ENCODE data around the gene TRHDE.
"Not testable (repeated sequence)": the region's sequence is repeated elsewhere in the genome, so short reads cannot be mapped to it uniquely, and the experiment has no call there.

Gene TRHDE

GRCh38 chr12:72448089-72448488 lies 175.9 kb downstream of the TRHDE start:
- no peak for DNase-seq (ENCODE audit: low read depth)

GRCh38 chr12:72448805-72449204 lies 176.6 kb downstream of the TRHDE start:
- no peak for DNase-seq (ENCODE audit: low read depth)

DNA sequence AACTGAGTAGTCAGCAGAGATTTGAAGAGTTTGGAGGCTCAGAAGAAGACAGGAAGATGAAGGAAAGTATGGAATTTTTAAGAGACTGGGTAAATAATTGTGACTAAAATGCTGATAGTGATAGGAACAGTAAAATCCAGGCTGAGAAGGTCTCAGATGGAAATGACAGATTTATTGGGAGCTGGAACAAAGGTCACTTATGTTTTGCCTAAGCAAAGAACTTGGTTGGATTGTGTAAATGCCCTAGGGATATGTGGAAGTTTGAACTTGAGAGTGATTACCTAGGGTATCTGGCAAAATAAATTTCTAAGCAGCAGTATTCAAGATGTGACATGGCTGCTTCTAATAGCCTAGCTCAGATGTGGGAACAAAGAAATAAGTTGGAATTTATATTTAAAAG lies 180.9 kb downstream of the TRHDE start:
- DNase-seq (ENCODE audit: low read depth), result no peak

GRCh38 chr12:72453550-72453949 lies 181.4 kb downstream of the TRHDE start:
- DNase-seq (ENCODE audit: low read depth), result no peak

GRCh38 chr12:72464471-72464870 lies 192.3 kb downstream of the TRHDE start:
- DNase-seq (ENCODE audit: low read depth), result no peak

DNA sequence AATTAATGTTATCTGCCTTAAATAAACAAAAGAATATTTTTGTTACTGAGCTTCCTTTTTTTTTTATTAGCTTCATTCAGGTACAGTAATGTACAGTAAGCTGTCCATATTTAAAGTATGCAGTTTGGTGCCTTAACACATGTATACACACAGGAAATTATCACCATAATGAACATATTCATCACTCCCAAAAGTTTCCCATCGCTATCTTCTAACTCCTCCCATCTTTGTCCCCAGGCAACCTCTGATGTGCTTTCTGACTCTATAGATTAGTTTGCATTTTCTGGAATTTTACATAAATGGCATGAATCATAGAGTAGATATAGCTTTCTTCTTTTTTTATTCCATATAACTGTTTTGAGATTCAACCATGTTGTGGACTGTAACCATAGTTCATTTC lies 193.0 kb downstream of the TRHDE start:
- DNase-seq (ENCODE audit: low read depth), result no peak

- no peak for DNase-seq (ENCODE audit: low read depth)
These were observed 193.9 kb downstream of the TRHDE start for GRCh38 chr12:72465940-72466630.

DNA sequence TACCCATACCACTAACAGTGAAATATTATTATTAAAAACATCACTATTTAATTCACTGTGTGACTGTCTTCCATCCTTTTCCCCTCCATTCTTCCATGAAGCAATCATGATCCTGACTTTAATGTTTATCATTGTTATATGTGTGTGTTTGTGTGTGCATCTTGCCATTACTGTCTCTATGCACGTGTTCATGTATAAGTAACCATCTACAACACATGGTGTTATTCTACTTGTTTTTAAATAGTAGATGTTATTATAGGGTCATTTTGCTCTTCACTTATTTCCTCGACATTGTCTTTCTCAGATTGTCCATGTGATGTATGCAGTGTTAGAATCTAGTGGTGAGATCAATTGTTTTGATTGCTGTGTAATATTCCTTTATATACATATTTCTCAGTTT lies 195.8 kb downstream of the TRHDE start:
- DNase-seq (ENCODE audit: low read depth), result no peak

DNA sequence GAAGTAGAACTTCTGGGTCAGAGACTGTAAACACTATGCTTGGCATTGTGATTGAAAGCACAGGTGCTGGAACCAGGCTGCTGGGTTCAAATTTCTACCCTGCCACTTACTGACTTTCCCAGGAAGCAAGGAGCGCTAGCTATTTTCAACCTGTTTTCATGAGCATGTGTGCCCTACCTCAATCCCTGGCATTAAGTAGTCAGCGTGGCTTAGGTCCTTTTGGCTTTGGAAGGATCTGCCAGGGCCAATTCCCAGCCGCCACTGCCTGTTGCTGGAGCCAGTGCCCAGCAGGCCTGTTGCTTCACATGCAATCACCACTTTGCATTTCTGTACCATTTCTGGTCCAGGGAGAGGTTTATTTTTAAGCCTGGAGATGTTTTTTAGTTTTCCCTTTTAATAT lies 196.3 kb downstream of the TRHDE start:
- no peak for DNase-seq (ENCODE audit: low read depth)

DNA sequence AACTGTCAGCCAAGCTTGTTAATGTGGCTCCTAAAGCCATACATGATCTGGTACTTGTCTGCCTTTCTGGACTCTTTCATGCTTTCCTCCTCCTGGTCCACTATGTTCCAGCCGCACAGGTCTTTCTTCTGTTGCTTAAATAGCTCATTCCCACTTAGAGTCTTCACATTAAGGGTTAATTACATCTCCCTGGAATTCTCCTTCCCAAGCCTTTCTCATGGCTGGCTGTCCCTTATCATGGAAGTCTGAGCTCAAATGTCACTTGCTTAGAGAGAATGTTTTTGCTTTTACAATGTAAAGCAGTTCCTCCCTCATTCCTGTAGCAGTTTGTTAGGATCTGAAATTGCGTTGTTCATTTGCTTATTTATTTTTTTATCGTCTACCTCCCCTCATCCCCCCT lies 199.6 kb downstream of the TRHDE start:
- DNase-seq (ENCODE audit: low read depth), result no peak

GRCh38 chr12:72472350-72472749 lies 200.2 kb downstream of the TRHDE start:
- DNase-seq (ENCODE audit: low read depth), result no peak

DNA sequence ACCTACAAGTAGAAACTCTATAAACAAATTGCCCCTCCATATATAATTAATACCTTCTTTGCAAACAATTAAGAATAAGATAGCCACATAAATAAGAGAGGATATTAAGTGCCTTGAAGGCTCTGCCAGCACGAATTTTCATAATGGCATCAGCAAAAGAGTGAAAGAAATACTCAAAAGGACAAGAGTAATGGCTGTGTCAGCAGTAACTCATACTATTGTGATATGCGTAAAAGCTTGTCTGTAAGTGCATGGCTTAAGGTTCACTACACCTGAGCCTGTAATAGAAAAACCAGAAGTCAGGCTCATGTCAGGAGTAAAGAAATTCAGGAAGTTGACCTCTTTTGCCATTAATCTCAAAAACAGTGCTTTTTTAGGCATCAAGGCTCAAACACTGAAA lies 204.1 kb downstream of the TRHDE start:
- no peak for DNase-seq (ENCODE audit: low read depth)

DNA sequence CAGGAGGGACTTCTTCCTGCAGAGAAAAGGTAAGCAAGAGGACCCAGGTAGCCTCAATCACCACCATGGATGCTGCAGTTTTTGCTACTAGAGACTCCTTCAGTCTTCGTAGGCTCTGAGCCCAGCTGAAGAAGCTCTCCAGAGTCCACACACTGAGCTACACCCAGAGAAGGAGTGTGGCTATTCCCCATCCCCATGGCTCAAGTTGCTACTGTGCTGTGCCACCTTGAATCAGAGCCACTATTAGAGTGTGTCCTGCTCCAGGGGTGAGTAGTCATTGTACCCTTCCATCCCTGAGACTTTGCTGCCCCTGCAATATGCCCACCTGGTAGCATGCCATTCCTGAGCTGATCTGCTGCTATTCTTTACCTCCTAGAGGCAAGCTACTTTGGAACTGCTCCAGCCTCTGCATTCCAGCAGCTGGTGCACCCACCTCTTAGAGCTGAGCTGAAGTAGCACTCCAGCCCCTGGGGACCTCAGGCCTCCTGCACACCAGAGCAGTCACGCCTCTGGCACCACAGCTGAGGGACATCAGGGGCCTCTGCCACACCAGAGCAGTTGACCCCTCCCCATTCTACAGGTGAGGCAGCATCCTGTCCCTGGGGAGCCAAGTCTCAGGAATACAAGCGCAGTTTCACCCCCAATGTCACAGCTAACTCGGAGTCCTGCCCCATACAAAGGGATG lies 213.0 kb downstream of the TRHDE start:
- no peak for DNase-seq (ENCODE audit: low read depth)

DNA sequence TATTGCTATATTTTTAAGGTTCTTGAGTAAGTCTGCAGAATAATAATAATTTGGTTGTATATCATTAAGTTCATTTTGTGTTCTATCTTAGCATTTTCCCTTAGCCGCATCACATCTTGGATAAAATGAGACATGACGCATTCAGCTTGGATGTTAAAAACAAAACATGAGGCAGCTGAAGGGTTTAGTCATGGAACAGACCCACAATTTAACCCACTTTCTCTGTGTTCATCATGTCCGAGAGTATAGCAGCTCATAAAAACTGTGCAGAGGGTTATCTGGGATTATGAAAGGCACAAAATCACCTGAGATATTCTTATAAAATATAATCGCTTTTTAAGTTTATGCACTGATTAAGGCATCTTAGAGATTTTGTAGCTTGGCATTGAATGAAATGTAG lies 219.3 kb downstream of the TRHDE start:
- DNase-seq (ENCODE audit: low read depth), result no peak

DNA sequence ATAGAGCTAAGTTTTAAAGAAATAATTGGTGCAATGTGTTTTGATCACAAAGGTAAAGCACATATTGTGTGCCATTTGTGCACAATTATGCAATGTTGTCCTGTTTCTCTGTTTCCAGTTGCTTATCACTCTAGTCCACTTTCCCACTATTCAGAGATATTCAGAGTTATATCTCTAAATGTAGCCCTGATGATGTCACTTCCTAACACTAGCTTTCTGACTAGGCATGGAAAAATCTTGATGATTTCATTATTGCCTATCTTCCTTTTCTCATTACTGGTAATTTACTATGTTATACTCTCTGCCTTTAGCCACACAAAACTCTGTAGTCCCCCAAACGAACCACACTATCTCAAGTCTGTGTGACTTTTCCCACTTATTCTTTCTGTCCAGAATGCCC lies 221.2 kb downstream of the TRHDE start:
- no peak for DNase-seq (ENCODE audit: low read depth)

DNA sequence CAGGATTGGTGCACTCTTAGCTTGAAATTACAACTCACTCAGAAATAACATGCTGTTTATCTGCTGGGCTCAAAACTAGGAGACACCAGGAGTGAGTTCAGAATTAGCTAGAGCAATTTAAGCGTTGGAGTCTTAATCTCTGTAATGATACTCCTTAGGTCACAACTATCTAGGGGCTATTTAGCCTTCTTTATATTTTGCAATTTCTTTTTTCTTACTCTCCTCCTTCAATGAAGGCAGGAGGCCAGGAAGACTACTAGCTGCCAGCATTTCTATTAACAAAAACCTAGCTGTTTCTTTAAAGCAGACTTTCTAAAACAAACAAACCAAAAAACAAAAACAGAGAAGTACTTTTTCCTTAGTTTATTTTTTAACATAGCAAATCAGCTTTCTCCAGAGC lies 226.2 kb downstream of the TRHDE start:
- no peak for DNase-seq (ENCODE audit: low read depth)

DNA sequence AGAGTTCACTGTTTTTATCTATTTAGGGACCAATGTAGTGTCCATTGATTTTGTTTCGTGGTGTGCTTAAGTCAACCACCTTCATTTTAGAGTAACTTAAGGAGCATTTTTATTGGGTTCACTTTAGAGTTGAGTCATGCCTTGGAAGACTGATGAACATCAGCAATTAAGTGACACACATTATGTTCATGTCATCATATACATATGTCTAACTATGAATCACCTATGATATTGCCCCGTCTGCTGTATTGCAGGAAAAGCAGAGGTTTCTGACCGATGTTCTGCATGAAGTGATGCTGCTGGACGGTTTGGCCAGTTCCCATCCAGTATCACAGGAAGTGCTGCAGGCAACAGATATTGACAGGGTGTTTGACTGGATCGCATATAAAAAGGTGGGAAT lies 227.1 kb downstream of the TRHDE start:
- no peak for DNase-seq (ENCODE audit: low read depth)

GRCh38 chr12:72502546-72502945 lies 230.4 kb downstream of the TRHDE start:
- no peak for DNase-seq (ENCODE audit: low read depth)

DNA sequence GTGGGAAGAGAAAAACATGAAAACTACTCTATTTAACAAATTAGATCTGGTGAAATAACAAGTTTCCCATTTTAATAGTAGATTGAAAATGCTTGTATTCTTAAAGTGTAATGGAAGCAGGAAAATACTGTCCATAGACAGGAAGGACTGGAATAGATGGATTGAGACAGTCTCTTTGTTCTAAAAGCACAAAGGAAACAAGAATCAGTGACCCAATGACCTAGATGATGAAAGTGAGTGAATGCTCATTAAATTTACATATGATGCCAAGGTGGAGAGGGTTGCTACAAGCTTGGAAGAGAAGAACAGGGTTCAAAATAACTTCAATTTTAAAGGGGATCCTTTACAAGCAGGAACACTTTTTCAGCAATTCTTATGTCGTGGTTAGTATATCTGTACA lies 233.1 kb downstream of the TRHDE start:
- no peak for DNase-seq (ENCODE audit: low read depth)

GRCh38 chr12:72509891-72510290 lies 237.7 kb downstream of the TRHDE start:
- DNase-seq (ENCODE audit: low read depth), result no peak

DNA sequence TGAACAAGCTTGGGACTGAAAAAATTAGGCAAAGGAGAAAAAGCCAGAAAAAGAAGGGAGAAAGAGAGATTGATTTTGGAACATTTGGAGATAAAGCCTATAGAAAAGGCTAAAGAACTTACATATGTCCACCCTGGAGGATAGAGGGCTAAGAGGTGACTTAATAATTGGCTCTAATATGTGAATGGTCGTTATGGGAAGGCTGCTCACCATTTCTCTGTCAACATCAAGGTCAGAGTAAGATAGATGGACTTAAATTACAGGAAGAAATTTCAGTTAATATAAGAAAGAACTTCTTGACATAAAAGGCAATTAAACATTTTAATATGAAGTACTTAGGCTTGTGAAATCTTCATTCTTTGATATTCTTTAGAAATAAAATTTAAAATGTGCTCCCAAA lies 238.6 kb downstream of the TRHDE start:
- no peak for DNase-seq (ENCODE audit: low read depth)

DNA sequence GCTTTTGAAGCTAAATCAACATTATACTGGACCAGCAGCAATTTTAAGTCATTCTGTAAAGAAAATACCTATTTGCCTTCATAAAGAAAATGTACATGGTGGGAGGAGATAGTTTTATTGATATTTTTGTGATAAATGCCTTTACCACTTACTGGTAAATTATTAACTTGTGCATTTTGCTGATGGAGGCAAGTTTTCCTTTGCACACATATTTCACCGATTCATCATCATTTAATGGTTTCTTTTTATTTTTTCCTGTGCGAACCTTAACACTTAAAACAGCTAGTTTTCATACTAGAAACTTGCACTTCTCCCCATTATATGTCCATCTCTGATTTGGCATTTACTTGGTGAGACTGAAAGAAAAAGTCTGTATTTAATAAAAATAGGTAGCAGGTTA lies 239.3 kb downstream of the TRHDE start:
- no peak for DNase-seq (ENCODE audit: low read depth)

- DNase-seq (ENCODE audit: low read depth), result no peak
These were observed 239.7 kb downstream of the TRHDE start for GRCh38 chr12:72511906-72512305.

DNA sequence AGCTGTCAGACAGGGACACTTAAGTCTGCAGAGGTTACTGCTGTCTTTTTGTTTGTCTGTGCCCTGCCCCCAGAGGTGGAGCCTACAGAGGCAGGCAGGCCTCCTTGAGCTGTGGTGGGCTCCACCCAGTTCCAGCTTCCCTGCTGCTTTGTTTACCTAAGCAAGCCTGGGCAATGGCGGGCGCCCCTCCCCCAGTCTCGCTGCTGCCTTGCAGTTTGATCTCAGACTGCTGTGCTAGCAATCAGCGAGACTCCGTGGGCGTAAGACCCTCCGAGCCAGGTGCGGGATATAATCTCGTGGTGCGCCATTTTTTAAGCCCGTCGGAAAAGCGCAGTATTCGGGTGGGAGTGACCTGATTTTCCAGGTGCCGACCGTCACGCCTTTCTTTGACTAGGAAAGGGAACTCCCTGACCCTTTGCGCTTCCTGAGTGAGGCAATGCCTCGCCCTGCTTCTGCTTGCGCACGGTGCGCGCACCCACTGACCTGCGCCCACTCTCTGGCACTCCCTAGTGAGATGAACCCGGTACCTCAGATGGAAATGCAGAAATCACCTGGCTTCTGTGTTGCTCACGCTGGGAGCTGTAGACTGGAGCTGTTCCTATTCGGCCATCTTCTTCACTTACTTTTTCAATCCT lies 248.0 kb downstream of the TRHDE start:
- DNase-seq (ENCODE audit: low read depth), result not testable (repeated sequence)
